MCF 10A (cell line): ENCODE measurements around the gene MAP3K12. TPM values are rescaled to one million over a fixed set of nuclear protein-coding genes. Genes with fewer than 3 reads are reported as not detected.

Experiments used
- BruUV-seq: library from RNA; stranded (reverse); fragments of 400-500 nt; replicated peaks from 2 replicates; lab custom pipeline; 2021; lab: Mats Ljungman, UMichigan
- CTCF ChIA-PET: fragments of 300-600 bp; sonication (Branson Sonifier 250); formaldehyde crosslinking; extraction: SDS; loops from one replicate; lab custom pipeline; 2021; ENCODE audit warnings: antibody characterized with exemption, inconsistent platforms; lab: Yijun Ruan, JAX
- POLR2A ChIA-PET: fragments of 300-600, 350-650 bp; sonication (Branson Sonifier 250); formaldehyde crosslinking; extraction: SDS; loops from one replicate; lab custom pipeline; 2020; ENCODE audit warnings: antibody characterized with exemption, inconsistent platforms; lab: Yijun Ruan, JAX
- DNase-seq: peaks from one replicate; pipeline ENCODE4 v3.0.0-alpha.2; 2018; ENCODE audit not compliant: unreplicated experiment
- H3K27ac Mint-ChIP-seq: one replicate; pipeline ENCODE4 v1.8.0; 2022; ENCODE audit warnings: mild to moderate bottlenecking, low read depth, mixed read lengths; ENCODE audit not compliant: unreplicated experiment
- H3K27me3 Mint-ChIP-seq: one replicate; pipeline ENCODE4 v1.8.0; 2022; ENCODE audit warnings: mixed read lengths; ENCODE audit not compliant: insufficient read depth, unreplicated experiment
- H3K36me3 Mint-ChIP-seq: one replicate; pipeline ENCODE4 v1.8.0; 2022; ENCODE audit warnings: mild to moderate bottlenecking, moderate library complexity, mixed read lengths; ENCODE audit not compliant: insufficient read depth, unreplicated experiment
- H3K4me1 Mint-ChIP-seq: one replicate; pipeline ENCODE4 v1.8.0; 2022; ENCODE audit warnings: mixed read lengths; ENCODE audit not compliant: insufficient read depth, unreplicated experiment
- H3K4me3 Mint-ChIP-seq: one replicate; pipeline ENCODE4 v1.8.0; 2022; ENCODE audit warnings: mild to moderate bottlenecking, moderate library complexity, mixed read lengths; ENCODE audit not compliant: unreplicated experiment
- H3K9me3 Mint-ChIP-seq: one replicate; pipeline ENCODE4 v1.8.0; 2022; ENCODE audit warnings: mixed read lengths; ENCODE audit not compliant: unreplicated experiment
- intact Hi-C: fragments of 100-400 bp; cut with micrococcal nuclease; formaldehyde crosslinking; loops from 2 replicates; pipeline ENCODE4 v1.14.1; 2022
- total RNA-seq: library from RNA; stranded (reverse); gene quantifications from 2 replicates; pipeline ENCODE4 v1.2.3, GENCODE V29; 2022
- TF ChIP-seq, protein P1 (sequence below): fragments of 200-600 bp; IDR thresholded peaks from one replicate; pipeline ENCODE4 v1.8.0; 2022; ENCODE audit warnings: antibody characterized with exemption, mild to moderate bottlenecking; ENCODE audit not compliant: unreplicated experiment

Gene MAP3K12
- total RNA-seq, 1 experiment from 2014 or later: 4.6 TPM

DNA sequence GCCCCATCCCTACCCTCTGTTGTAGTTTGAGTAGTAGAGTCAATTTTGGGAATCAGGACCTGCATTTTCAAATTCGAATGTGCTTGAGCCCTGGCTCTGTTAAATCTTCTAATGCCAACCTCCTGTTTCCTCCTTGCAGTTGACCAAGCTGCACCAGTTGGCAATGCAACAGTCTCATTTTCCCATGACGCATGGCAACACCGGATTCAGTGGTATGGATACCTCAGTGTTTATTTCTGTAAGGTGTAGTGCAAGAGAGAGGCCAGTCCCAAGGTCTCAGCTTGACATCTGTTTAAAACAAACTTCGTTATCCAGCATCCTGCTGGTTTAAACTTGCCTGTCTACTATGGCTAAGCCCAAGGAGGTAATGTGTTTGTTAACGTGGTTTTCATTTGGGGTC lies 32.2 kb downstream of the MAP3K12 start:
- Mint-ChIP-seq H3K4me1 (peaks cover 34% of the 10 kb centered on the region), H3K27me3 (no peaks in the 10 kb centered on the region), H3K4me3 (no peak overlapping the region), H3K36me3 (peaks cover 100% of the 10 kb centered on the region), H3K27ac (no peak overlapping the region), H3K9me3 (no peaks in the 10 kb centered on the region)
- intact Hi-C loops: no loop called here
- TF ChIP-seq, protein P1, sequence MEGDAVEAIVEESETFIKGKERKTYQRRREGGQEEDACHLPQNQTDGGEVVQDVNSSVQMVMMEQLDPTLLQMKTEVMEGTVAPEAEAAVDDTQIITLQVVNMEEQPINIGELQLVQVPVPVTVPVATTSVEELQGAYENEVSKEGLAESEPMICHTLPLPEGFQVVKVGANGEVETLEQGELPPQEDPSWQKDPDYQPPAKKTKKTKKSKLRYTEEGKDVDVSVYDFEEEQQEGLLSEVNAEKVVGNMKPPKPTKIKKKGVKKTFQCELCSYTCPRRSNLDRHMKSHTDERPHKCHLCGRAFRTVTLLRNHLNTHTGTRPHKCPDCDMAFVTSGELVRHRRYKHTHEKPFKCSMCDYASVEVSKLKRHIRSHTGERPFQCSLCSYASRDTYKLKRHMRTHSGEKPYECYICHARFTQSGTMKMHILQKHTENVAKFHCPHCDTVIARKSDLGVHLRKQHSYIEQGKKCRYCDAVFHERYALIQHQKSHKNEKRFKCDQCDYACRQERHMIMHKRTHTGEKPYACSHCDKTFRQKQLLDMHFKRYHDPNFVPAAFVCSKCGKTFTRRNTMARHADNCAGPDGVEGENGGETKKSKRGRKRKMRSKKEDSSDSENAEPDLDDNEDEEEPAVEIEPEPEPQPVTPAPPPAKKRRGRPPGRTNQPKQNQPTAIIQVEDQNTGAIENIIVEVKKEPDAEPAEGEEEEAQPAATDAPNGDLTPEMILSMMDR: no peak
- DNase-seq: no peak
- BruUV-seq: no TSS peak
- ChIA-PET POLR2A (no interaction called here), CTCF (interaction anchor here (0.7 to 1.2 kb wide), 3 partner anchors 8 to 35 kb away, joined by 3 to 5 read pairs (median 4); no protein-coding TSS in a partner anchor)

- H3K4me3 Mint-ChIP-seq: no peak overlapping the region
- no peak overlapping the region for H3K27ac Mint-ChIP-seq
- peak; percentile 71 for DNase-seq
- peaks cover 29% of the 10 kb centered on the region for H3K4me1 Mint-ChIP-seq
- ChIA-PET POLR2A (interaction anchor here (0.8 kb wide), 1 partner anchor 15 kb away, joined by 5 read pairs; no protein-coding TSS in a partner anchor), CTCF (interaction anchor here (0.7 to 1.7 kb wide), 5 partner anchors 9 to 43 kb away, joined by 3 to 5 read pairs (median 4); no protein-coding TSS in a partner anchor)
- no TSS peak for BruUV-seq
- no peaks in the 10 kb centered on the region for H3K9me3 Mint-ChIP-seq
- intact Hi-C loops: no loop called here
- peaks cover 100% of the 10 kb centered on the region for H3K36me3 Mint-ChIP-seq
- TF ChIP-seq, protein P1: no peak
- no peaks in the 10 kb centered on the region for H3K27me3 Mint-ChIP-seq
These were observed 32.6 kb downstream of the MAP3K12 start for GRCh38 chr12:53466640-53467039.

DNA sequence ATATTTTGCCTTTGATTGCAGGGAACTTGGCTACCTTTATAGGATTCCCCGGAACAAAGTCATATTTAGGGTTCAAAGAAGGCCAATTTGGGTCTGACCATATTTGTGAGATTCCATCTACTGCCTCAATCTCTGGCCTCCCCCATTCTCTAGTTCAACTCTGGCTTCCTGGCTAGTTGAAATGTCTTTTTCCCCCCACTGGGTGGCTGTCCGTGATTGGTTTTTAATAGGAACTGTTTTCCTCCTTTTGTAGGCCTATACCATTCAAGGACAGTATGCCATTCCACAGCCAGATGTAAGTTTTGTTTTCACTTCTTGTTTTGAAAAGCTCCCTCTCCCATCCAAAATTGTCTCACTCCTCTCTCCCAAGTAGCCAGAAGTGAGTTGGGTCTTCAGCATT lies 33.6 kb downstream of the MAP3K12 start:
- TF ChIP-seq, protein P1: no peak
- DNase-seq: no peak
- intact Hi-C loops: no loop called here
- Mint-ChIP-seq H3K4me3 (no peak overlapping the region), H3K36me3 (peaks cover 100% of the 10 kb centered on the region), H3K27ac (no peak overlapping the region), H3K9me3 (no peaks in the 10 kb centered on the region), H3K27me3 (no peaks in the 10 kb centered on the region), H3K4me1 (peaks cover 34% of the 10 kb centered on the region)
- ChIA-PET POLR2A (interaction anchor here (0.8 to 5.3 kb wide), 3 partner anchors 9 to 16 kb away, joined by 5 to 25 read pairs (median 5); no protein-coding TSS in a partner anchor), CTCF (interaction anchor here (0.7 to 1.7 kb wide), 3 partner anchors 32 to 45 kb away, joined by 3 to 4 read pairs (median 3); no protein-coding TSS in a partner anchor)
- no TSS peak for BruUV-seq

GRCh38 chr12:53464685-53465418 lies 34.4 kb downstream of the MAP3K12 start:
- no peak for DNase-seq
- H3K27me3 Mint-ChIP-seq: no peaks in the 10 kb centered on the region
- intact Hi-C loops: no loop called here
- no peak overlapping the region for H3K27ac Mint-ChIP-seq
- CTCF ChIA-PET: interaction anchor here (0.6 to 1.7 kb wide), 5 partner anchors 11 to 1186 kb away, joined by 3 to 4 read pairs (median 3); no protein-coding TSS in a partner anchor
- H3K9me3 Mint-ChIP-seq: no peaks in the 10 kb centered on the region
- H3K36me3 Mint-ChIP-seq: peaks cover 100% of the 10 kb centered on the region
- TF ChIP-seq, protein P1: no peak
- no peak overlapping the region for H3K4me3 Mint-ChIP-seq
- peaks cover 40% of the 10 kb centered on the region for H3K4me1 Mint-ChIP-seq
- POLR2A ChIA-PET: interaction anchor here (0.8 to 5.3 kb wide), 4 partner anchors 8 to 11 kb away, joined by 3 to 25 read pairs (median 4); no protein-coding TSS in a partner anchor
- no TSS peak for BruUV-seq
